ENCODE data around the gene SPPL3. TPM values are rescaled to one million over a fixed set of nuclear protein-coding genes. Genes with fewer than 3 reads are reported as not detected.
A peak's percentile ranks its signal among the peaks of the same experiment; 100 is the strongest.

Gene SPPL3
- total RNA-seq, 1 donor from 2014 or later: 25.8 TPM

DNA sequence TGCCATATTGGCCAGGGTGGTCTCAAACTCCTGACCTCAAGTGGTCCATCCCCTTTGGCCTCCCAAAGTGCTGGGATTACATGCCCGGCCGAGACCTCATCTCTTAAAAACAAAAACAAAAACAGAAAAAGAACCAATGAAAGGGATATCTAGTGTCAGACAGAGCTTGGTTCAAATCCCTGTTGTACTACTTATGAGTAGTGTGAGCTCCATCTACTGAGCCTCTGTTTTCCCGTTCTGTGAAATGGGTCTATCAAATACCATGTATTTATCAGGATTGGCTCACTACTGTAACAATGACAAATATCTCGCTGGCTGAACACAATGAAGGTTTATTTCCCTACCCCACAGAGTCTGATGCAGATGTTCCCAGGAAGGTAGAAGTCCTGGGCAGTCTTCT is 37.3 kb upstream of the SPPL3 start:
- H3K4me1 ChIP-seq: no peaks in the 10 kb centered on the region
- no peak overlapping the region for H3K4me3 ChIP-seq
- no peak overlapping the region for H2AFZ ChIP-seq (replicated peaks)
- H3F3A ChIP-seq (ENCODE audit: low read depth): no peaks in the 10 kb centered on the region
- H3K4me2 ChIP-seq: no peak overlapping the region
- no peaks in the 10 kb centered on the region for H4K20me1 ChIP-seq (ENCODE audit: low read depth)
- peak overlapping the region; percentile 79 for H3K27ac Mint-ChIP-seq
- peaks cover 2% of the 10 kb centered on the region for H3K4me1 Mint-ChIP-seq
- no peaks in the 10 kb centered on the region for H3K9me3 Mint-ChIP-seq
- no peaks in the 10 kb centered on the region for H3K27me3 ChIP-seq
- no peaks in the 10 kb centered on the region for H3K36me3 Mint-ChIP-seq
- H3K4me3 Mint-ChIP-seq: no peak overlapping the region
- DNase-seq (ENCODE audit: low spot score): no peak
- no peak overlapping the region for H3K27ac ChIP-seq
- no peaks in the 10 kb centered on the region for H3K9me3 ChIP-seq (ENCODE audit: low read depth)
- no peak overlapping the region for H3K9ac ChIP-seq
- TF ChIP-seq EZH2 (IDR thresholded peaks at IDR 0.05): no peak
- no peak for TF ChIP-seq EZH2phosphoT487 (IDR thresholded peaks at IDR 0.05)
- peaks cover 19% of the 10 kb centered on the region for H3K27me3 Mint-ChIP-seq (ENCODE audit: insufficient read depth, low read depth)
- no peaks in the 10 kb centered on the region for H3K36me3 ChIP-seq
- H3K79me2 ChIP-seq (ENCODE audit: low read depth): no peaks in the 10 kb centered on the region

DNA sequence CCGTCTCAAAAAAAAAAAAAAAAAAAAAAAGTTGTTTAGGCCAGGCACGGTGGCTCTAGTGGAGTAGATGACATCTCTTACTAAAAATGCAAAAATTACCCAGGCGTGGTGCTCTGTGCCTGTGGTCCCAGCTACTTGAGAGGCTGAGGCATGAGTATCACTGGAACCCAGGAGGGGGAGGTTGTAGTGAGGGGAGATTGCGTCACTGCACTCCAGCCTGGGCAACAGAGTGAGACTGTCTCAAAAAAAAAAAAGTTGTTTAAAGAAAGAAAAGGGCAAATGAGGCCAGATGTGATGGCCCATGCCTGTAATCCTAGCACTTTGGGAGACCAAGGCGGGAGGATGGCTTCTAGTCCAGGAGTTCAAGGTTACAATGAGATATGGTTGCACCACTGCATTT is 36.6 kb upstream of the SPPL3 start:
- Histone ChIP-seq H4K20me1 (ENCODE audit: low read depth) (no peaks in the 10 kb centered on the region), H3K4me1 (no peaks in the 10 kb centered on the region), H3K9me3 (ENCODE audit: low read depth) (no peaks in the 10 kb centered on the region), H3K27ac (no peak overlapping the region), H3K27me3 (no peaks in the 10 kb centered on the region), H3K4me3 (no peak overlapping the region), H3F3A (ENCODE audit: low read depth) (no peaks in the 10 kb centered on the region), H3K79me2 (ENCODE audit: low read depth) (no peaks in the 10 kb centered on the region), H3K4me2 (no peak overlapping the region), H3K36me3 (no peaks in the 10 kb centered on the region), H2AFZ (replicated peaks) (no peak overlapping the region), H3K9ac (no peak overlapping the region)
- peaks cover 23% of the 10 kb centered on the region for H3K27me3 Mint-ChIP-seq (ENCODE audit: insufficient read depth, low read depth)
- no peak overlapping the region for H3K27ac Mint-ChIP-seq
- DNase-seq (ENCODE audit: low spot score): no peak
- H3K36me3 Mint-ChIP-seq: no peaks in the 10 kb centered on the region
- no peaks in the 10 kb centered on the region for H3K9me3 Mint-ChIP-seq
- no peak for TF ChIP-seq EZH2phosphoT487 (IDR thresholded peaks at IDR 0.05)
- TF ChIP-seq, protein P1, sequence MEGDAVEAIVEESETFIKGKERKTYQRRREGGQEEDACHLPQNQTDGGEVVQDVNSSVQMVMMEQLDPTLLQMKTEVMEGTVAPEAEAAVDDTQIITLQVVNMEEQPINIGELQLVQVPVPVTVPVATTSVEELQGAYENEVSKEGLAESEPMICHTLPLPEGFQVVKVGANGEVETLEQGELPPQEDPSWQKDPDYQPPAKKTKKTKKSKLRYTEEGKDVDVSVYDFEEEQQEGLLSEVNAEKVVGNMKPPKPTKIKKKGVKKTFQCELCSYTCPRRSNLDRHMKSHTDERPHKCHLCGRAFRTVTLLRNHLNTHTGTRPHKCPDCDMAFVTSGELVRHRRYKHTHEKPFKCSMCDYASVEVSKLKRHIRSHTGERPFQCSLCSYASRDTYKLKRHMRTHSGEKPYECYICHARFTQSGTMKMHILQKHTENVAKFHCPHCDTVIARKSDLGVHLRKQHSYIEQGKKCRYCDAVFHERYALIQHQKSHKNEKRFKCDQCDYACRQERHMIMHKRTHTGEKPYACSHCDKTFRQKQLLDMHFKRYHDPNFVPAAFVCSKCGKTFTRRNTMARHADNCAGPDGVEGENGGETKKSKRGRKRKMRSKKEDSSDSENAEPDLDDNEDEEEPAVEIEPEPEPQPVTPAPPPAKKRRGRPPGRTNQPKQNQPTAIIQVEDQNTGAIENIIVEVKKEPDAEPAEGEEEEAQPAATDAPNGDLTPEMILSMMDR (IDR thresholded peaks at IDR 0.05): no peak
- no peak for TF ChIP-seq EZH2 (IDR thresholded peaks at IDR 0.05)
- H3K4me1 Mint-ChIP-seq: peaks cover 2% of the 10 kb centered on the region
- H3K4me3 Mint-ChIP-seq: no peak overlapping the region

DNA sequence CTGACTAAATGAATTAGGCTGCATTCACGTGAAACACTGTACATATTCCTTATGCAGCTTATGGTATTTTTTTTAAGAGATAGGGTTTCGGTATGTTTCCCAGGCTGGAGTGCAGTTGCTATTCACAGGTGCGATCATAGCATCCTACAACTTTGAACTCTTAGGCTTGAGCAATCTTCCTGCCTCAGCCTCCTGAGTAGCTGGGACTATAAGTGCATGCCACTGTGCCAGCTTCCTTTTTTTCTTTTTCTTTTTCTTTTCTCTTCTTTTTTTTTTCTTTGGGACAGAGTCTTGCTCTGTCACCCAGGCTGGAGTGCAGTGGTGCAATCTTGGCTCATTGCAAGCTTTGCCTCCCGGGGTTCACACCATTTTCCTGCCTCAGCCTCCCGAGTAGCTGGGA is 35.8 kb upstream of the SPPL3 start:
- DNase-seq (ENCODE audit: low spot score): no peak
- H3K4me3 ChIP-seq: no peak overlapping the region
- Mint-ChIP-seq H3K36me3 (no peaks in the 10 kb centered on the region), H3K27me3 (ENCODE audit: insufficient read depth, low read depth) (peaks cover 22% of the 10 kb centered on the region), H3K27ac (no peak overlapping the region), H3K4me1 (peaks cover 2% of the 10 kb centered on the region), H3K9me3 (no peaks in the 10 kb centered on the region), H3K4me3 (no peak overlapping the region)
- H3K4me1 ChIP-seq: no peaks in the 10 kb centered on the region
- H3K27ac ChIP-seq: no peak overlapping the region
- no peak overlapping the region for H3K4me2 ChIP-seq
- H3K36me3 ChIP-seq: no peaks in the 10 kb centered on the region
- H3K79me2 ChIP-seq (ENCODE audit: low read depth): no peaks in the 10 kb centered on the region
- no peaks in the 10 kb centered on the region for H4K20me1 ChIP-seq (ENCODE audit: low read depth)
- H3K27me3 ChIP-seq: no peaks in the 10 kb centered on the region
- H3K9me3 ChIP-seq (ENCODE audit: low read depth): no peaks in the 10 kb centered on the region
- H3F3A ChIP-seq (ENCODE audit: low read depth): no peaks in the 10 kb centered on the region
- no peak overlapping the region for H3K9ac ChIP-seq
- no peak overlapping the region for H2AFZ ChIP-seq (replicated peaks)
- no peak for TF ChIP-seq EZH2phosphoT487 (IDR thresholded peaks at IDR 0.05)
- TF ChIP-seq EZH2 (IDR thresholded peaks at IDR 0.05): no peak
- TF ChIP-seq, protein P1 (IDR thresholded peaks at IDR 0.05): no peak

DNA sequence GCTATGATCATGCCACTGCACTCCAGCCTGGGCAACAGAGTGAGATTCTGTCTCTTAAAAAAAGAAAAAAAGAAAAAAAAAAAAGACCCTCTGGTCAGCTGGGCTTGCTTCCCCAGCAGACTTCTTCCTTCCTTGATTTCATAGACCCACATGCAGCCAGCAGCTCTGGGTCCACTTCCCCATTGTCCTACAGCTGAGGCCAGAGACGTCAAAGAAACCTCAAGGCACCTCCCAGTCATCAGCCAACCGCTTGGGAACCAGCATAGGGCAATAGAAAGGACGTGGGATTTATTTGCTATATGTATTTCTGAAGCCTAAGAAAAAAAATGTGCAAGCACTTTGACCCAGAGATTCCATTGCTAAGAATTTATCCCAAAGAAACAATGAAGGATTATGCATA is 35.4 kb upstream of the SPPL3 start:
- H3K27me3 ChIP-seq: no peaks in the 10 kb centered on the region
- H3K4me3 Mint-ChIP-seq: no peak overlapping the region
- no peaks in the 10 kb centered on the region for H4K20me1 ChIP-seq (ENCODE audit: low read depth)
- H3K4me1 Mint-ChIP-seq: peaks cover under 1% of the 10 kb centered on the region
- H3K4me3 ChIP-seq: no peak overlapping the region
- H3K4me1 ChIP-seq: no peaks in the 10 kb centered on the region
- H3K27me3 Mint-ChIP-seq (ENCODE audit: insufficient read depth, low read depth): peaks cover 20% of the 10 kb centered on the region
- DNase-seq (ENCODE audit: low spot score): no peak
- no peaks in the 10 kb centered on the region for H3K9me3 Mint-ChIP-seq
- H3K36me3 Mint-ChIP-seq: no peaks in the 10 kb centered on the region
- H2AFZ ChIP-seq (replicated peaks): no peak overlapping the region
- no peaks in the 10 kb centered on the region for H3F3A ChIP-seq (ENCODE audit: low read depth)
- H3K4me2 ChIP-seq: no peak overlapping the region
- TF ChIP-seq EZH2 (IDR thresholded peaks at IDR 0.05) (no peak), EZH2phosphoT487 (IDR thresholded peaks at IDR 0.05) (no peak)
- TF ChIP-seq, protein P1 (IDR thresholded peaks at IDR 0.05): no peak
- no peak overlapping the region for H3K27ac ChIP-seq
- H3K27ac Mint-ChIP-seq: no peak overlapping the region
- no peaks in the 10 kb centered on the region for H3K79me2 ChIP-seq (ENCODE audit: low read depth)
- no peak overlapping the region for H3K9ac ChIP-seq
- H3K9me3 ChIP-seq (ENCODE audit: low read depth): no peaks in the 10 kb centered on the region
- no peaks in the 10 kb centered on the region for H3K36me3 ChIP-seq
